Endodermal cell (in vitro differentiated cells): Measurements from ENCODE around the gene BMP8A. TPM values are rescaled to one million over a fixed set of nuclear protein-coding genes. Genes with fewer than 3 reads are reported as not detected.
A peak's percentile ranks its signal among the peaks of the same experiment; 100 is the strongest.

Experiments
- DNase-seq: peaks from one replicate; pipeline ENCODE4 v3.0.0-alpha.2; 2017
- H3K27ac ChIP-seq: 2 replicates; pipeline ENCODE4 v1.5.1; 2013; ENCODE audit warnings: mild to moderate bottlenecking, low read depth, low read length, moderate library complexity
- H3K27me3 ChIP-seq: 2 replicates; pipeline ENCODE4 v1.6.1; 2013; ENCODE audit warnings: mild to moderate bottlenecking, low read length, moderate library complexity; ENCODE audit not compliant: insufficient read depth, control insufficient read depth, poor library complexity, severe bottlenecking
- H3K36me3 ChIP-seq: 2 replicates; pipeline ENCODE4 v1.7.0; 2013; ENCODE audit warnings: mild to moderate bottlenecking, low read length, moderate library complexity; ENCODE audit not compliant: control insufficient read depth, insufficient read depth
- H3K4me1 ChIP-seq: one replicate; pipeline ENCODE4 v1.7.0; 2013; ENCODE audit warnings: low read length; ENCODE audit not compliant: control insufficient read depth, insufficient read depth
- H3K4me3 ChIP-seq: 2 replicates; pipeline ENCODE4 v1.5.1; 2013; ENCODE audit warnings: mild to moderate bottlenecking, low read length, moderate library complexity
- H3K9ac ChIP-seq: 2 replicates; pipeline ENCODE4 v1.6.1; 2013; ENCODE audit warnings: mild to moderate bottlenecking, low read length, moderate library complexity; ENCODE audit not compliant: poor library complexity, severe bottlenecking; ENCODE audit errors: extremely low read depth
- H3K9me3 ChIP-seq: 2 replicates; pipeline ENCODE4 v1.6.1; 2013; ENCODE audit warnings: mild to moderate bottlenecking, low read length, moderate library complexity; ENCODE audit not compliant: control insufficient read depth
- H3K27ac Mint-ChIP-seq: 2 replicates; pipeline ENCODE4 v1.8.0; 2020; ENCODE audit warnings: mixed read lengths
- H3K27me3 Mint-ChIP-seq: 2 replicates; pipeline ENCODE4 v1.8.0; 2021; ENCODE audit warnings: mild to moderate bottlenecking, mixed read lengths; ENCODE audit not compliant: insufficient read depth
- H3K36me3 Mint-ChIP-seq: 2 replicates; pipeline ENCODE4 v1.8.0; 2020; ENCODE audit warnings: low read depth, mixed read lengths
- H3K4me1 Mint-ChIP-seq: 2 replicates; pipeline ENCODE4 v1.8.0; 2020; ENCODE audit warnings: mixed read lengths
- H3K4me3 Mint-ChIP-seq: 2 replicates; pipeline ENCODE4 v1.8.0; 2020; ENCODE audit warnings: mild to moderate bottlenecking, moderate library complexity, mixed read lengths
- H3K9me3 Mint-ChIP-seq: 2 replicates; pipeline ENCODE4 v1.8.0; 2020; ENCODE audit warnings: mild to moderate bottlenecking, mixed read lengths
- CTCF ChIP-seq: fragments of 200-600 bp; sonication (generic); conservative IDR thresholded peaks from 2 replicates; pipeline ENCODE4 v1.5.0; 2021; ENCODE audit warnings: antibody characterized with exemption, mild to moderate bottlenecking
- WGBS, 2 experiments: methylation state at CpG; one replicate each; pipeline versions ENCODE4 v1.1.5 to v1.1.7; 2013; ENCODE audit warnings: missing lambda C conversion rate in 2 of 2, mixed read lengths in 1 of 2; ENCODE audit not compliant: insufficient coverage in 1 of 2, insufficient read length in 1 of 2; 5-methylcytosine and 5-hydroxymethylcytosine counted together
- total RNA-seq, 2 donors: library from RNA; stranded (reverse); fragmentation: NEBNext Ultra II Directional in 1 of 2; extraction: Animal tissue kit (Norgen Biotek cat#: 25700) in 1 of 2; gene quantifications; 2 replicates in 1 of 2; 3 replicates in 1 of 2; pipeline ENCODE4 v1.2.1, GENCODE V29; 2021

BMP8A gene
- total RNA-seq, 2 donors from 2014 or later = 0.66 to 0.75 TPM

GRCh38 chr1:39533442-39533841 lies 42.0 kb downstream of the BMP8A start:
- no peaks in the 10 kb centered on the region for H3K27me3 Mint-ChIP-seq

GRCh38 chr1:39538531-39539251 lies 47.3 kb downstream of the BMP8A start:
- Histone ChIP-seq H3K9me3 (no peaks in the 10 kb centered on the region), H3K4me1 (no peaks in the 10 kb centered on the region), H3K4me3 (no peak overlapping the region), H3K36me3 (peaks cover 19% of the 10 kb centered on the region), H3K9ac (no peak overlapping the region), H3K27me3 (no peaks in the 10 kb centered on the region), H3K27ac (no peak overlapping the region)
- no peaks in the 10 kb centered on the region for H3K27me3 Mint-ChIP-seq
- no peak overlapping the region for H3K4me3 Mint-ChIP-seq
- no peak for DNase-seq
- no peak overlapping the region for H3K27ac Mint-ChIP-seq
- H3K9me3 Mint-ChIP-seq = no peaks in the 10 kb centered on the region
- no peak for TF ChIP-seq CTCF
- peaks cover 26% of the 10 kb centered on the region for H3K36me3 Mint-ChIP-seq
- H3K4me1 Mint-ChIP-seq = peaks cover 1% of the 10 kb centered on the region
- 89 to 98% methylated on average over 8 to 9 of the region's 9 CpGs for WGBS, 2 experiments

More at GRCh38 chr1:39533442-39533841, 42.0 kb downstream of the BMP8A start:
- Histone ChIP-seq H3K9me3 (no peaks in the 10 kb centered on the region), H3K27me3 (no peaks in the 10 kb centered on the region), H3K4me3 (no peak overlapping the region), H3K9ac (no peak overlapping the region), H3K36me3 (peaks cover 9% of the 10 kb centered on the region), H3K4me1 (no peaks in the 10 kb centered on the region), H3K27ac (no peak overlapping the region)
- DNase-seq = no peak
- whole genome bisulfite sequencing, 2 experiments = 67 to 100% methylated on average over 1 of the region's 1 CpG
- Mint-ChIP-seq H3K9me3 (no peaks in the 10 kb centered on the region), H3K27ac (no peak overlapping the region), H3K4me1 (no peaks in the 10 kb centered on the region), H3K4me3 (no peak overlapping the region), H3K36me3 (peaks cover 26% of the 10 kb centered on the region)
- no peak for TF ChIP-seq CTCF

GRCh38 chr1:39539252-39539790 lies 47.9 kb downstream of the BMP8A start:
- Histone ChIP-seq H3K4me1 (no peaks in the 10 kb centered on the region), H3K9ac (no peak overlapping the region), H3K9me3 (no peaks in the 10 kb centered on the region), H3K27me3 (no peaks in the 10 kb centered on the region), H3K27ac (no peak overlapping the region), H3K4me3 (no peak overlapping the region), H3K36me3 (peaks cover 22% of the 10 kb centered on the region)
- Mint-ChIP-seq H3K27ac (no peak overlapping the region), H3K36me3 (peaks cover 25% of the 10 kb centered on the region), H3K9me3 (no peaks in the 10 kb centered on the region), H3K4me3 (no peak overlapping the region), H3K4me1 (peaks cover 1% of the 10 kb centered on the region), H3K27me3 (no peaks in the 10 kb centered on the region)
- 20 to 47% methylated on average over 1 to 5 of the region's 5 CpGs for WGBS, 2 experiments
- peak; percentile 87 for DNase-seq
- peak; percentile 96 for TF ChIP-seq CTCF
